ENCODE results near the gene CNTROB. TPM values are rescaled to one million over a fixed set of nuclear protein-coding genes. Genes with fewer than 3 reads are reported as not detected.
"Not testable (repeated sequence)": the region's sequence is repeated elsewhere in the genome, so short reads cannot be mapped to it uniquely, and the experiment has no call there.

Gene CNTROB
- total RNA-seq, 2 donors from 2014 or later, result 61.0 to 62.6 TPM

- Mint-ChIP-seq H3K27ac (no peak overlapping the region), H3K4me3 (no peak overlapping the region), H3K36me3 (ENCODE audit: insufficient read depth in 2 of 2) (peaks cover 6 to 33% of the 10 kb centered on the region in 2 donors), H3K27me3 (ENCODE audit: low read depth) (no peaks in the 10 kb centered on the region), H3K9me3 (no peaks in the 10 kb centered on the region), H3K4me1 (ENCODE audit: low read depth) (peaks cover 13% of the 10 kb centered on the region)
- ATAC-seq (replicated peaks in 1 of 2) (no peak), DNase-seq (no peak)
These were observed 8.0 kb downstream of the CNTROB start for GRCh38 chr17:7940034-7940433.

GRCh38 chr17:7940743-7941142 is 8.7 kb downstream of the CNTROB start:
- Mint-ChIP-seq H3K4me1 (ENCODE audit: low read depth) (peaks cover 8% of the 10 kb centered on the region), H3K27me3 (ENCODE audit: low read depth) (no peaks in the 10 kb centered on the region), H3K27ac (no peak overlapping the region), H3K4me3 (no peak overlapping the region), H3K36me3 (ENCODE audit: insufficient read depth in 2 of 2) (peaks cover 6 to 33% of the 10 kb centered on the region in 2 donors), H3K9me3 (no peaks in the 10 kb centered on the region)
- ATAC-seq (replicated peaks in 1 of 2) (no peak), DNase-seq (no peak)

GRCh38 chr17:7943291-7943690 is 11.3 kb downstream of the CNTROB start:
- no peaks in the 10 kb centered on the region for H3K27me3 Mint-ChIP-seq (ENCODE audit: low read depth)
- no peaks in the 10 kb centered on the region for H3K4me1 Mint-ChIP-seq (ENCODE audit: low read depth)
- ATAC-seq (replicated peaks in 1 of 2), result no peak
- DNase-seq, result no peak
- no peaks in the 10 kb centered on the region for H3K9me3 Mint-ChIP-seq
- no peak overlapping the region for H3K27ac Mint-ChIP-seq
- no peak overlapping the region for H3K4me3 Mint-ChIP-seq
- H3K36me3 Mint-ChIP-seq (ENCODE audit: insufficient read depth in 2 of 2), result peaks cover 8 to 29% of the 10 kb centered on the region in 2 donors

- Mint-ChIP-seq H3K27ac (peak overlapping the region; percentile 68), H3K9me3 (no peaks in the 10 kb centered on the region), H3K27me3 (ENCODE audit: low read depth) (no peaks in the 10 kb centered on the region), H3K4me1 (ENCODE audit: low read depth) (no peaks in the 10 kb centered on the region), H3K4me3 (no peak overlapping the region), H3K36me3 (ENCODE audit: insufficient read depth in 2 of 2) (peaks cover 8 to 34% of the 10 kb centered on the region in 2 donors)
- DNase-seq (no peak), ATAC-seq (replicated peaks in 1 of 2) (no peak)
These were observed 12.3 kb downstream of the CNTROB start for GRCh38 chr17:7944326-7944725.

- H3K9me3 Mint-ChIP-seq, result no peaks in the 10 kb centered on the region
These were observed 13.6 kb downstream of the CNTROB start for GRCh38 chr17:7945651-7946050.

GRCh38 chr17:7946441-7946840 is 14.4 kb downstream of the CNTROB start:
- Mint-ChIP-seq H3K27ac (no peak overlapping the region), H3K4me1 (ENCODE audit: low read depth) (peaks cover 6% of the 10 kb centered on the region), H3K4me3 (no peak overlapping the region), H3K27me3 (ENCODE audit: low read depth) (no peaks in the 10 kb centered on the region), H3K9me3 (no peaks in the 10 kb centered on the region), H3K36me3 (ENCODE audit: insufficient read depth in 2 of 2) (peaks cover 4 to 27% of the 10 kb centered on the region in 2 donors)
- ATAC-seq (replicated peaks in 1 of 2), result no peak
- no peak for DNase-seq

More at GRCh38 chr17:7945651-7946050, 13.6 kb downstream of the CNTROB start:
- Mint-ChIP-seq H3K4me3 (no peak overlapping the region), H3K27me3 (ENCODE audit: low read depth) (no peaks in the 10 kb centered on the region), H3K36me3 (ENCODE audit: insufficient read depth in 2 of 2) (peaks cover 5 to 32% of the 10 kb centered on the region in 2 donors), H3K27ac (peak overlapping the region; percentile 38), H3K4me1 (ENCODE audit: low read depth) (no peaks in the 10 kb centered on the region)
- no peak for DNase-seq
- no peak for ATAC-seq (replicated peaks in 1 of 2)

- H3K9me3 Mint-ChIP-seq, result no peaks in the 10 kb centered on the region
- H3K36me3 Mint-ChIP-seq (ENCODE audit: insufficient read depth in 2 of 2), result peaks cover 4 to 27% of the 10 kb centered on the region in 2 donors
- no peak for DNase-seq
- peaks cover 14% of the 10 kb centered on the region for H3K4me1 Mint-ChIP-seq (ENCODE audit: low read depth)
- no peak overlapping the region for H3K27ac Mint-ChIP-seq
- no peak for ATAC-seq (replicated peaks in 1 of 2)
- no peaks in the 10 kb centered on the region for H3K27me3 Mint-ChIP-seq (ENCODE audit: low read depth)
- no peak overlapping the region for H3K4me3 Mint-ChIP-seq
These were observed 15.6 kb downstream of the CNTROB start for GRCh38 chr17:7947651-7948050.

GRCh38 chr17:7950578-7950977 is 18.6 kb downstream of the CNTROB start:
- peaks cover 4 to 17% of the 10 kb centered on the region in 2 donors for H3K36me3 Mint-ChIP-seq (ENCODE audit: insufficient read depth in 2 of 2)
- DNase-seq (no peak), ATAC-seq (replicated peaks in 1 of 2) (no peak)
- no peaks in the 10 kb centered on the region for H3K27me3 Mint-ChIP-seq (ENCODE audit: low read depth)
- no peaks in the 10 kb centered on the region for H3K9me3 Mint-ChIP-seq
- H3K4me3 Mint-ChIP-seq, result peak overlapping the region in 1 of 2 donors; percentile 21
- peaks cover 30% of the 10 kb centered on the region for H3K4me1 Mint-ChIP-seq (ENCODE audit: low read depth)
- no peak overlapping the region for H3K27ac Mint-ChIP-seq

GRCh38 chr17:7951143-7951792 is 19.3 kb downstream of the CNTROB start:
- ATAC-seq (replicated peaks in 1 of 2), result peak; percentile 99 to 100
- peak; percentile 57 to 66 for DNase-seq
- Mint-ChIP-seq H3K4me1 (ENCODE audit: low read depth) (peaks cover 30% of the 10 kb centered on the region), H3K27ac (peak overlapping the region; percentile 0), H3K9me3 (no peaks in the 10 kb centered on the region), H3K36me3 (ENCODE audit: insufficient read depth in 2 of 2) (peaks cover 4 to 14% of the 10 kb centered on the region in 2 donors), H3K4me3 (peak overlapping the region; percentile 10 to 18), H3K27me3 (ENCODE audit: low read depth) (no peaks in the 10 kb centered on the region)

- not testable (repeated sequence) for H3K27me3 Mint-ChIP-seq (ENCODE audit: low read depth); H3K9me3 Mint-ChIP-seq; H3K27ac Mint-ChIP-seq; H3K4me3 Mint-ChIP-seq; ATAC-seq (replicated peaks in 1 of 2); DNase-seq
- peaks cover 0 to 13% of the 10 kb centered on the region in 2 donors for H3K36me3 Mint-ChIP-seq (ENCODE audit: insufficient read depth in 2 of 2)
- peaks cover 30% of the 10 kb centered on the region for H3K4me1 Mint-ChIP-seq (ENCODE audit: low read depth)
These were observed 21.3 kb downstream of the CNTROB start for GRCh38 chr17:7953266-7953665.

- no peak for ATAC-seq (replicated peaks in 1 of 2)
- DNase-seq, result no peak
- Mint-ChIP-seq H3K36me3 (ENCODE audit: insufficient read depth in 2 of 2) (no peaks in the 10 kb centered on the region), H3K27ac (no peak overlapping the region), H3K4me3 (no peak overlapping the region), H3K4me1 (ENCODE audit: low read depth) (peaks cover 30% of the 10 kb centered on the region), H3K27me3 (ENCODE audit: low read depth) (no peaks in the 10 kb centered on the region), H3K9me3 (no peaks in the 10 kb centered on the region)
These were observed 23.6 kb downstream of the CNTROB start for GRCh38 chr17:7955414-7956227.

GRCh38 chr17:7956228-7956965 is 24.4 kb downstream of the CNTROB start:
- Mint-ChIP-seq H3K4me3 (no peak overlapping the region), H3K4me1 (ENCODE audit: low read depth) (peaks cover 25% of the 10 kb centered on the region), H3K36me3 (ENCODE audit: insufficient read depth in 2 of 2) (no peaks in the 10 kb centered on the region), H3K27ac (no peak overlapping the region), H3K9me3 (no peaks in the 10 kb centered on the region), H3K27me3 (ENCODE audit: low read depth) (no peaks in the 10 kb centered on the region)
- DNase-seq, result no peak
- no peak for ATAC-seq (replicated peaks in 1 of 2)

All from activated T-cell treated with anti-CD3 and anti-CD28 coated beads, Interleukin-2, amount 50 U/mL, for 72 hours (primary cell).